Measurements from ENCODE around the gene NKAIN1.
"Not testable (repeated sequence)": the region's sequence is repeated elsewhere in the genome, so short reads cannot be mapped to it uniquely, and the experiment has no call there.

The NKAIN1 gene

DNA sequence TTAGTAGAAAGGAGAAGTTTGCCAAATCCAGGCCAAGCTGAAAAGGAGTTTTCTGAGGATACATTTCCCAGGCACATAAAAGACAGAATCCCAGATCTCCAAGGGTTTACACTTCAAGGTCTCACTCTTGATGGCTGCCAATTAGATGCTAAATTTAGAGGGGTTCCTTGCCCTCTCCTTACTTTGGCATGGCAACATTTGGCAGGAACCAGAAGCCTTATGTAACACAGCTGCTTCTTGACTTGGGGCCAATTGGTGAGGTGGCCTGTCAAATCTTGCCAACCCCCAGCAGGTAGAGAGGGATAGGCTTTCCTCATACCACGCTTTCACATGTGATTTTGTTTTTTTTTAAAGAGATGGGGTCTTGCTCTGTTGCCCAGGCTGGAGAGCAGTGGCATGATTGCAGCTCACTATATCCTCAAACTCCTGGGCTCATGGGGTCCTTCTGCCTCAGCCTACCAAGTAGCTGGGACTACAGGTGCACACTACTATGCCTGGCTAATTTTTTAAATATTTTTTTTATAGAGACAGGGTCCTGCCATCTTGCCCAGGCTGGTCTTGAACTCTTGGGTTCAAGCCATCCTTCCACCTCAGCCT is 25.2 kb upstream of the NKAIN1 start:
- no peak overlapping the region for H3K4me3 Mint-ChIP-seq
- no peak for DNase-seq
- H3K9me3 Mint-ChIP-seq = no peaks in the 10 kb centered on the region
- TF ChIP-seq, protein P1, sequence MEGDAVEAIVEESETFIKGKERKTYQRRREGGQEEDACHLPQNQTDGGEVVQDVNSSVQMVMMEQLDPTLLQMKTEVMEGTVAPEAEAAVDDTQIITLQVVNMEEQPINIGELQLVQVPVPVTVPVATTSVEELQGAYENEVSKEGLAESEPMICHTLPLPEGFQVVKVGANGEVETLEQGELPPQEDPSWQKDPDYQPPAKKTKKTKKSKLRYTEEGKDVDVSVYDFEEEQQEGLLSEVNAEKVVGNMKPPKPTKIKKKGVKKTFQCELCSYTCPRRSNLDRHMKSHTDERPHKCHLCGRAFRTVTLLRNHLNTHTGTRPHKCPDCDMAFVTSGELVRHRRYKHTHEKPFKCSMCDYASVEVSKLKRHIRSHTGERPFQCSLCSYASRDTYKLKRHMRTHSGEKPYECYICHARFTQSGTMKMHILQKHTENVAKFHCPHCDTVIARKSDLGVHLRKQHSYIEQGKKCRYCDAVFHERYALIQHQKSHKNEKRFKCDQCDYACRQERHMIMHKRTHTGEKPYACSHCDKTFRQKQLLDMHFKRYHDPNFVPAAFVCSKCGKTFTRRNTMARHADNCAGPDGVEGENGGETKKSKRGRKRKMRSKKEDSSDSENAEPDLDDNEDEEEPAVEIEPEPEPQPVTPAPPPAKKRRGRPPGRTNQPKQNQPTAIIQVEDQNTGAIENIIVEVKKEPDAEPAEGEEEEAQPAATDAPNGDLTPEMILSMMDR (IDR thresholded peaks at IDR 0.05) = no peak
- H3K36me3 Mint-ChIP-seq (ENCODE audit: low read depth) = peaks cover 70% of the 10 kb centered on the region
- H3K27me3 Mint-ChIP-seq (ENCODE audit: low read depth, poor library complexity) = no peaks in the 10 kb centered on the region
- H3K4me1 Mint-ChIP-seq = peaks cover 4% of the 10 kb centered on the region
- no peak overlapping the region for H3K27ac Mint-ChIP-seq

DNA sequence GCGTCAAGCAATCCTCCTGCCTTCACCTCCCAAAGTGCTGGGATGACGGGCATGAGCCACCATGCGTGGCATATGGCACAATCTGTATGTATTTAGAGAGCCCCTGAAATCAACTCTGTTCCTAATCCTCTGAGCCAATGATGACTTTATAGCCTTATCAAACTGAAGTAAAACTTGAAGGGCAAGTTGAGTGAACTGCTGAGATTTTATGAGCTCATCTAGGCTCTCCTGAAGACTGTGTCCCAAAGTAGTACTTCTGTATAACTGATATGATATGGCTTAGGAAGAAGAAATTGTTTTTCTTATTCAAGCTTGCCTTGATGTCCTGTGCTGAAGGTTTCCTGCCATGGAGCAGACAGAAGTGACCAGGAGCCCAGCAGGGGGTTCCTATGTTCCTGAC is 23.7 kb upstream of the NKAIN1 start:
- Mint-ChIP-seq H3K4me3 (no peak overlapping the region), H3K4me1 (peaks cover 4% of the 10 kb centered on the region), H3K27me3 (ENCODE audit: low read depth, poor library complexity) (no peaks in the 10 kb centered on the region), H3K27ac (no peak overlapping the region), H3K36me3 (ENCODE audit: low read depth) (peaks cover 71% of the 10 kb centered on the region), H3K9me3 (no peaks in the 10 kb centered on the region)
- TF ChIP-seq, protein P1 (IDR thresholded peaks at IDR 0.05) = no peak
- DNase-seq = no peak

DNA sequence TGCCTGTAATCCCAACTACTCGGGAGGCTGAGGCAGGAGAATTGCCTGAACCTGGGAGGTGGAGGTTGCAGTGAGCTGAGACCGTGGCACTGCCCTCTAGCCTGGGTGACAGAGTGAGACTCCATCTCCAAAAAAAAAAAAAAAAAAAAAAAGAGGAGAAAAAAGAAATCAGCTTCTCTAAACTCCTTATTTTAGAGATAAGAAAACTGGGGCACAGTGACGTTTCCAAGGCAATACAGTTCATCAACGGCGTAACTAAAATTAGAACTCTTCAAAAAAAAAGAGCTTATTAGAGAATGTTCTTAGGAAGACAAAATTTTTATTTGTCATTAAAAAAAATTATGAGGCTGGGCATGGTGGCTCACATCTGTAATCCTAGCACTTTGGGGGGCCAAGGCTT is 22.7 kb upstream of the NKAIN1 start:
- H3K4me1 Mint-ChIP-seq; H3K27me3 Mint-ChIP-seq (ENCODE audit: low read depth, poor library complexity); H3K4me3 Mint-ChIP-seq; DNase-seq; H3K27ac Mint-ChIP-seq; H3K9me3 Mint-ChIP-seq: not testable (repeated sequence)
- peaks cover 73% of the 10 kb centered on the region for H3K36me3 Mint-ChIP-seq (ENCODE audit: low read depth)

DNA sequence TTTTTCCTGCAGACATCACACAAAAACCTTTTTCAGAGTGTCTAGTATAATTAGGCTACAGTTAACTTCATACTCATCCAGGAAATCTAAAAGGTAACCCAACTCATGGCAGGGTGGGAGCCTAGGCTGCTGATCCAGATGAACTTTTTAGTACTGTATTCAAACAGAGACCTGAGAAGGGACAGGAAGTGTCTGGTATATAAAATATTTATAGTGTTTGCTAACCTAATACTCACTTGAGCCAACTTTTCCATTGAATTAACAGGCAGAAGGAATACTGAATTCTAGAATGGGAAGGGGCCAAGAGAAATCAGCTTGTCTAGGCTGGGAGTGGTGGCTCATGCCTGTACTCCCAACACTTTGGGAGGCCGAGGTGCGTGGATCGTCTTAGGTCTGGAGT is 22.2 kb upstream of the NKAIN1 start:
- Mint-ChIP-seq H3K4me3 (no peak overlapping the region), H3K27ac (no peak overlapping the region), H3K4me1 (peaks cover 4% of the 10 kb centered on the region), H3K27me3 (ENCODE audit: low read depth, poor library complexity) (no peaks in the 10 kb centered on the region), H3K9me3 (no peaks in the 10 kb centered on the region), H3K36me3 (ENCODE audit: low read depth) (peaks cover 73% of the 10 kb centered on the region)
- no peak for DNase-seq
- TF ChIP-seq, protein P1 (IDR thresholded peaks at IDR 0.05) = no peak

DNA sequence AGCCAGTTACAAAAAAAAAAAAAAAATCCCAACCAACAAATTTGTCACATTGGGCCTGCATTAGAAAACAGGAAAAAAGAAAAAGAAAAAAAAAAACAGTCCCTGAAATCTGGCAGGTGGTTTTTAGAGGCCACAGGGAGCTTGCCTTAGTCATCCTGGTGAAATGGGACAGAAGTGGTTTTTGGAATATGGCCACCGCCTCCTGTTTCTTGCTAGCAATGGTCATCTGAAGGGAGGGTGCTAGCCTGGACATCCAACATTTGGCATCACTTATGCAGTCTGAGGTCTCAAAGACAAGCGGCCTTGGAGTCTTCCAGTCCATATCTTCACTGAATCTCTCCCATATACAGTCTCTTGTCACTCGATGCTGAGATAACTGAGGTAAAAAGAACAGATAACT is 20.1 kb upstream of the NKAIN1 start:
- no peak for DNase-seq
- Mint-ChIP-seq H3K9me3 (no peaks in the 10 kb centered on the region), H3K36me3 (ENCODE audit: low read depth) (peaks cover 58% of the 10 kb centered on the region), H3K4me3 (no peak overlapping the region), H3K27ac (no peak overlapping the region), H3K27me3 (ENCODE audit: low read depth, poor library complexity) (no peaks in the 10 kb centered on the region), H3K4me1 (no peaks in the 10 kb centered on the region)
- TF ChIP-seq, protein P1 (IDR thresholded peaks at IDR 0.05) = no peak

DNA sequence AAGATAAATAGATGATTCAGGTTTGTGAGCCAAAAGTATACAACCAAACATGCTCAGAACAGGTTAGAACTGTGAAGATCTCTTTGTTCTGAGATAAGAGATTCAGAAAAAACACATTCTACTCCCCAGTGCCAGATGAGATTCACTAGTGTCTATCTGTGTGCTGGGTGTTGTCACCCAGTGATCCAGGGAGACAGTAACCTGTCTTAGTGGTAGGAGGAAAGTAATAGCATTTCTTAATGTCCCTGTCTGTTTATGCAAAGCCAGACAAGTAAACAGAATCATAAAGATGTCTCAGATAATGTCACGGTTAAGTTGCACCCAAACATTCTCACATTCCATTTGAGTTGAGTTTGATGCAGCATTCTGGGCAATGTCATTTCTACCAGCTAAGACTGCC is 18.9 kb upstream of the NKAIN1 start:
- no peaks in the 10 kb centered on the region for H3K4me1 Mint-ChIP-seq
- DNase-seq = no peak

More for the DNA sequence above, 18.9 kb upstream of the NKAIN1 start:
- Mint-ChIP-seq H3K36me3 (ENCODE audit: low read depth) (peaks cover 46% of the 10 kb centered on the region), H3K4me3 (no peak overlapping the region), H3K27me3 (ENCODE audit: low read depth, poor library complexity) (no peaks in the 10 kb centered on the region), H3K27ac (no peak overlapping the region), H3K9me3 (no peaks in the 10 kb centered on the region)
- TF ChIP-seq, protein P1 (IDR thresholded peaks at IDR 0.05) = no peak
